Kidney capillary endothelial cell (primary cell): Measurements from ENCODE around the gene MUC3A.

Experiments
- DNase-seq: peaks from one replicate; pipeline ENCODE4 v3.0.0-alpha.2; 2018; ENCODE audit warnings: low spot score

Gene MUC3A

DNA sequence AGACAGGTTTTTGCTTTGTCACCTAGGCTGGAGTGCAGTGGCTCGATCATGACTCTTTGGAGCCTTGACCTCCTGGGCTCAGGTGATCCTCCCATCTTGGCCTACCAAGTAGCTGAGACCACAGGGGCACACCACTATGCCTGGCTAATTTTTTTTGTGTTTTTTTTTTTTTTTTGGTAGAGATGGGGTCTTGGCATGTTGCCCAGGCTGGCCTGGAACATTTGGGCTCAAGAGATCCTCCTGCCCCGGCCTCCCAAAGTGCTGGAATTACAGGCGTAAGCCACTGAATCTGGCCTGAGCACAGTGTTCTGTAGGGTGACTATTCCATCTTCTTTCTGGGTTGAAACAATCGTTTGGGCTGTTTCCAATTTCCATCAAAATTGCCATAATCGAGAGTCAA is 1.5 kb upstream of the MUC3A start:
- no peak for DNase-seq

DNA sequence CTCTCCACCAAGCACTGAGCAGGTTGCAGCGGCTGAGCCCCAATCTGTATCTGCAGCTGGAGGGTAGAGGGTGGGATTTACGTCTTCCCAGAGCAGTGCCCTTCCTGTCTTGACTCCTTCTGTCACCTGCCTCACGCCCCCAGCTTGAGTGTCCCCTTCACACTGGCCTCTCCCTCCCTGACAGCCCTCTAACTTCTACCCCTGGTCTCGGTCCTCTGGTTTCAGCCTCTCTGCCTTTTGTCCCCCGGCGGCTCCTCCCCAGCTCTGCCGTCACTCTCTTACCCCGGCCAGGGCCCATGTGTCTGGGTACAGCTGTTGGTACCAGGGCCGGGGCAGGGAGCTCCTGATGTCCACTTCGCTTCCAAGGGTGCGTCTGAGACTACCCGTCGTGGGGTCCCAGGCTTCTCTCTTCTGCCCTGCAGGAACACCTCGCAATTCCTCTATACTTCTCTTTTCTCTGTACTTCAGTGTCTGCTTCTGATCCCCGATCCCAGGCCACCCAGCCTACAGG is 654 bp downstream of the MUC3A start:
- DNase-seq, result no peak

DNA sequence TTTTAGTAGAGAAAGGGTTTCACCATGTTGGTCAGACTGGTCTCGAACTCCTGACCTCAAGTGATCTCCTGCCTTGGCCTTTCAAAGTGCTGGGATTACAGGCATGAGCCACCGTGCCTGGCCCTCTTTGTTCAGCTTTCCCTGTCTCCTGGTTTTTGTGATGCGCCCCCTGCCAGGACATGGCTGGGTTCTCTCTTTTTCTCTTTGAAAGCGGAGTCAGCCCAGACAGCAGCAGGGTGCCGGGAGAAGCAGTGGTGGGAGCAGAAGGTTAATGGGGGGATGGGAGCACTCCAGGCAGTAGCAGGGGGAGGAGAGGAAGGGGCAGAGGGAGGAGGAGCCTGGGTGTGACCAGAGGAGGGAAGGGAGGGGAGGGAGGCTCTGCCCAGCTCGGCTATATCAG is 1.8 kb downstream of the MUC3A start:
- DNase-seq, result no peak

DNA sequence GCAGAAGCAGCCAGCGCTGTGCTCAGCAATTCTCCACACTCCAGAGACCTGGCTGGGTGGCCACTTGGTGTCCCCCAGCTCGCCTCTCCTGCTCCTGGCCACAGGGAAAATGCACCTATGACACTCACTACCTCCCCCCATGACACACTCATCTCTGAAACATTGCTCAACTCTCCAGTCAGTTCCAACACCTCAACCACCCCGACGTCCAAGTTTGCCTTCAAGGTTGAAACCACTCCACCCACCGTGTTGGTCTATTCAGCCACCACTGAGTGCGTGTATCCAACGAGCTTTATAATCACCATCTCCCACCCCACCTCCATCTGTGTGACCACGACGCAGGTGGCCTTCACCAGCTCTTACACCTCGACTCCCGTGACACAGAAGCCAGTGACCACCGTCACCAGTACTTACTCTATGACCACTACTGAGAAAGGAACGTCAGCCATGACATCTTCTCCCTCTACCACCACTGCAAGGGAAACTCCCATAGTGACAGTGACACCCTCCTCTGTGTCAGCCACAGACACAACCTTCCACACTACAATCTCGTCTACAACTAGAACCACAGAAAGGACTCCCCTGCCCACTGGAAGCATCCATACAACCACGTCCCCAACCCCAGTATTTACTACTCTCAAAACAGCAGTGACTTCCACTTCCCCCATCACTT is 2.7 kb downstream of the MUC3A start:
- no peak for DNase-seq

DNA sequence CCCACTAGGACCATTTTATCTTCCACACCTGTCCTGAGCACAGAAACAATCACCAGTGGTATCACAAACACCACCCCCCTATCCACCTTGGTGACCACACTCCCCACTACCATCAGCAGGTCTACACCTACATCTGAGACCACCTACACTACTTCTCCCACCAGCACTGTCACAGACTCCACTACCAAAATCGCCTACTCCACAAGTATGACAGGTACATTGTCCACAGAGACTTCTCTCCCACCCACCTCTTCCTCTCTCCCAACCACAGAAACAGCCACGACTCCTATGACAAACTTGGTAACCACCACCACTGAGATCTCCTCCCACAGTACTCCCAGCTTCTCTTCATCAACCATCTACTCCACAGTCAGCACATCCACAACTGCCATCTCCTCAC is 3.3 kb downstream of the MUC3A start:
- no peak for DNase-seq

DNA sequence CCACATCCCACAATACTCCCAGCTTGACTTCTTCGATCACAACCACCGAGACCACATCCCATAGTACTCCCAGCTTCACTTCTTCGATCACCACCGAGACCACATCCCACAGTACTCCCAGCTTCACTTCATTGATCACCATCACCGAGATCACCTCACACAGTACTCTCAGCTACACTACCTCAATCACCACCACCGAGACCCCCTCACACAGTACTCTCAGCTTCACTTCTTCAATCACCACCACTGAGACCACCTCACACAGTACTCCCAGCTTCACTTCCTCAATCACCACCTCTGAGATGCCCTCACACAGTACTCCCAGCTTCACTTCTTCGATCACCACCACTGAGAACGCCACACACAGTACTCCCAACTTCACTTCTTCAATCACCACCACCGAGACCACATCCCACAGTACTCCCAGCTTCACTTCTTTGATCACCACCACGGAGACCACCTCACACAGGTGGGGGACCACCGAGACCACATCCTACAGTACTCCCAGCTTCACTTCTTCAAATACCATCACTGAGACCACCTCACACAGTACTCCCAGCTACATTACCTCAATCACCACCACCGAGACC is 8.6 kb downstream of the MUC3A start:
- DNase-seq, result no peak

DNA sequence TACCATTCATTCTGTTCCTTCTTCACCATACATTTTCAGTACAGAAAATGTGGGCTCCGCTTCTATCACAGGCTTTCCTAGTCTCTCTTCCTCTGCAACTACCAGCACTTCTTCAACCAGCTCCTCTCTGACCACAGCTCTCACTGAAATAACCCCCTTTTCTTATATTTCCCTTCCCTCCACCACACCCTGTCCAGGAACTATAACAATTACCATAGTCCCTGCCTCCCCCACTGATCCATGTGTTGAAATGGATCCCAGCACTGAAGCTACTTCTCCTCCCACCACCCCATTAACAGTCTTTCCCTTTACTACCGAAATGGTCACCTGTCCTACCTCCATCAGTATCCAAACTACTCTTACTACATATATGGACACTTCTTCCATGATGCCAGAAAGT is 10.6 kb downstream of the MUC3A start:
- no peak for DNase-seq

DNA sequence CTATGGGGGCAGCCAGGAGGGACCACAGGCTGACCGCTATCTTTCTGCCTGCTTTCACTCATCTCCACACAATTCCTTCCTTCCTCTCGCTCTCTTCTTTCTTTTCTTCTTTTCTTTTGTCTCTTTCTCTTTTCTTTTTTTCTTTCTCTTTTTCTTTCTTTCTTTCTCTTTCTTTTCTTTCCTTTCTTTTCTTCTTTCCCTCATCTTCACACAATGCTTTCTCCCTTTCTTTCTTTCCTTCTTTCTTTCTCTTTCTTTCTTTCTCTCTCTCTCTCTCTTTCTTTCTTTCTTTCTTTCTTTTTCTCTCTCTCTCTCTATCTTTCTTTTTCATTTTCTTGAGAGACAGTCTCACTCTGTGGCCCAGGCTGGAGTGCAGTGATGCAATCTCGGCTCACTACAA is 13.2 kb downstream of the MUC3A start:
- DNase-seq, result no peak

DNA sequence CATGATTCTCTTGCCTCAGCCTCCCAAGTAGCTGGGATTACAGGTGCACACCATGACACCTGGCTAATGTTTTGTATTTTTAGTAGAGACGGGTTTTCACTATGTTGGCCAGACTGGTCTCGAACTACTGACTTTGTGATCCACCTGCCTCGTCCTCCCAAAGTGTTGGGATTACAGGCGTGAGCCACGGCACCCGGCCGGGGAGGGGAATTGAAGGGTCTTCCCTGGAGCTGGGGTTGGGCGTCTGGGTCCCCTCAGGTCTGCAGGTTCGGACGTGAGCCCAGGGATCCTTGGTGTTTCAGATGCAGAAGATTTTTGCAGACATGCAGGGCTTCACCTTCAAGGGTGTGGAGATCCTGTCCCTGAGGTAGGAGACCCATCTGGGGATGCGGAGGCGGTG is 14.1 kb downstream of the MUC3A start:
- DNase-seq, result no peak

DNA sequence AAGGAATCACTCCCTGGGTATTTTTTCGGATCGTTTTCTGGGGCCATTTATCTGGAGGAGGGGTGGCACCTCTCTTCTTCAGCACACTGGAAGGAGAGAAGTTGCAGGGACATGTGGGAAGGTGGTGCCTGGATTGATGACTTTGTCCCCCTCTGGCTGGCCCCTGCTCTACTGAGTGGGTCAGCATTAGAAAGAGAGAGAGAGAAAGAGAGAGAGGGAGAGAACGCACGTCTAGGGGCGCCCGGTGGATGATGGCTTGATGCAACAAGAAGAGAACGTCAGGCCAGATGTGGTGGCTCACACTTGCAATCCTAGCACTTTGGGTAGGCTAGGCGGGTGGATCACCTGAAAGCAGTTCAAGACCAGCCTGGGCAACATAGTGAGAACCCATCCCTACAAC is 14.5 kb downstream of the MUC3A start:
- DNase-seq, result no peak

DNA sequence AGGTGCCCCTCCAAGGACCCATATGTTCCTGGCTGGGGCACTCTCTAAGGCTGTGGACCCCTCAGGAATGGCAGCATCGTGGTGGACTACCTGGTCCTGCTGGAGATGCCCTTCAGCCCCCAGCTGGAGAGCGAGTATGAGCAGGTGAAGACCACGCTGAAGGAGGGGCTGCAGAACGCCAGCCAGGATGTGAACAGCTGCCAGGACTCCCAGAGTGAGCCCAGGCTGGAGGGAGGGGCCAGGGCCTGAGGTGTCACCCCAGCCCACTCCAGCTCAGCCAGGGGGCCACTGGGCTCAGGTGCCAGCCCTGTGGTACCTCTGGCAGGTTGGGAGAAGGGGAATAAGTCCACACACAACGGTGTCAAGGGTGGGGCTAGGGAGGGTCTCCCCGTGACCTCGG is 15.3 kb downstream of the MUC3A start:
- DNase-seq, result no peak

DNA sequence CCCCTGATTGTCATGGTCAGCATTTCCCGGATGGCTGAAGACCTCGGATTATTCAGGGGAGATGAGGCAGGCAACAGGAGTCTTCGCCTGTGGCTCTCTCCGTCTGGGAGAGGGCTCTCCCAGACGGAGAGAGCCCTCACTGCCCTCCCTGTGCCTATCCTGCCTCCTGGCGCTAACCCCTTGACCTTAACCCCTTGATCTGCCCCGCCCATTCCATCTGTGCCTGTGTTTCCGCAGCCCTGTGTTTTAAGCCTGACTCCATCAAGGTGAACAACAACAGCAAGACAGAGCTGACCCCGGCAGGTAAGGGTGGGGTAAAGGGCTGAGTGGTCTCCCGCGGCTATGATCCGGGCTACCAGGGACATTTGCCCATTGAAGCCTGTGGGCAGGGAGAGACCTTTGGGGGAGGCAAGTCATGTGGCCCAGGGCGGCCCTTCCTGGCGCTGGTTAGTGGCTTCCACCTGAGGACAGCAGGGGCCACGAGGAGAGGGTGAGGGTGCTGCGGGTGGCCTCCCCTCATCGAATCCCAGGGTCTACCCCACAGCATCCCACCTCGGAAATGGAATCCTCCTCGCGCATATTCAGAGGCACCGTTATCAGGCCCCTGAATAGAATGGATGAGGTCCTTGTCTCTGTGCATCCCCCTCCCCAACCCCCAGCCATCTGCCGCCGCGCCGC is 15.8 kb downstream of the MUC3A start:
- DNase-seq, result no peak

DNA sequence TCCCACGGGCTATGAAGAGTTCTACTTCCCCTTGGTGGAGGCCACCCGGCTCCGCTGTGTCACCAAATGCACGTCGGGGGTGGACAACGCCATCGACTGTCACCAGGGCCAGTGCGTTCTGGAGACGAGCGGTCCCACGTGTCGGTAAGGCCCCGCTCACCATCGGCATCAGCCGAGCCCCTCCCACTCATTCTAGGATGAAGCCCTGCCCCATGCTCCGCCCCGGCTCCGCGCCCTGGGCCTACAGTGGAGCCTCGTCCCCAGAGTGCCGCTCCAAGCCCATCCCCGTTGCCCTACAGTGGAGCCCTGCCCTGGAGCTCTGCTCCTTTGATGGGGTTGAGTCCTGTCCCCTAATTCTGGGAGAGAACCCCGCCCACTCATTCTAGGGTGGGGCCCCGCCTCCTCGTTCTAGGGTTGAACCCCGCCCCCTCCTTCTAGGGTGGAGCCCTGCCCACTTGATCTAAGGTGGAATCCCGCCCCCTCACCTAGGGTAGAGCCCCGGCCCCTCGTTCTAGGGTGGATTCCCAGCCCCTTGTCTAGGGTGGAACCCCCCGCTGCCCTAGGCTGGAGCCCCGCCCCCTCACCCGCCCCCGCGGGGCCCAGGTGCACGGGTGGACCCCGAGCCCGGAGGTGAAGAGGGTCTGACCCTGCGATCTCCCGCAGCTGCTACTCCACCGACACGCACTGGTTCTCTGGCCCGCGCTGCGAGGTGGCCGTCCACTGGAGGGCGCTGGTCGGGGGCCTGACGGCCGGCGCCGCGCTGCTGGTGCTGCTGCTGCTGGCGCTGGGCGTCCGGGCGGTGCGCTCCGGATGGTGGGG is 16.6 kb downstream of the MUC3A start:
- peak; percentile 79 for DNase-seq

DNA sequence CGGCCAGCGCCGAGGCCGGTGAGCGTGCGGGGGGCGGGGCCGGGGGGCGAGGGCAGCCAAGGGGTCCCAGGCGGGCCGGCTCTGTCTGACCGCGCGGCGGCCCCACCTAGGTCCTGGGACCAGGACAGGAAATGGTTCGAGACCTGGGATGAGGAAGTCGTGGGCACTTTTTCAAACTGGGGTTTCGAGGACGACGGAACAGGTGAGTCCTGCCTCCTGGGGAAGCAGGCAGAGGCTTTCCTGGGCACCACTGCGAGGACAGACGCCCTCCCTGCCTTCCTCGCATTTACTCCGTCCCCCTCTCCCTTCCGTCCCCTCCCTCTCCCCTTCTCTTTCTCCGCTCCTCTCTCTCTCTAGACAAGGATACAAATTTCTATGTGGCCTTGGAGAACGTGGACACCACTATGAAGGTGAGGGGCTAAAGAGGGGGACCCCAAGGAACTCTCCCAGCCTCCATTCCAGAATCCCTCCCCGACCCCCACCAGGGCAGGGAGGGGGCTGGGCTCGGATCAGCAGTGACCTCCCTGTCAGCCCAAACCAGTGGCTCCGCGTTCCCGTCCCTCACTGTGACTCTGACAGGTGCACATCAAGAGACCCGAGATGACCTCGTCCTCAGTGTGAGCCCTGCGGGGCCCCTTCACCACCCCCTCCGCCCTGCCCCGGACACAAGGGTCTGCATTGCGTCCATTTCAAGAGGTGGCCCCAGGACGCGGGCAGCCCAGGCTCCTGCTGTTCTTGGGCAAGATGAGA is 17.4 kb downstream of the MUC3A start:
- DNase-seq, result no peak

DNA sequence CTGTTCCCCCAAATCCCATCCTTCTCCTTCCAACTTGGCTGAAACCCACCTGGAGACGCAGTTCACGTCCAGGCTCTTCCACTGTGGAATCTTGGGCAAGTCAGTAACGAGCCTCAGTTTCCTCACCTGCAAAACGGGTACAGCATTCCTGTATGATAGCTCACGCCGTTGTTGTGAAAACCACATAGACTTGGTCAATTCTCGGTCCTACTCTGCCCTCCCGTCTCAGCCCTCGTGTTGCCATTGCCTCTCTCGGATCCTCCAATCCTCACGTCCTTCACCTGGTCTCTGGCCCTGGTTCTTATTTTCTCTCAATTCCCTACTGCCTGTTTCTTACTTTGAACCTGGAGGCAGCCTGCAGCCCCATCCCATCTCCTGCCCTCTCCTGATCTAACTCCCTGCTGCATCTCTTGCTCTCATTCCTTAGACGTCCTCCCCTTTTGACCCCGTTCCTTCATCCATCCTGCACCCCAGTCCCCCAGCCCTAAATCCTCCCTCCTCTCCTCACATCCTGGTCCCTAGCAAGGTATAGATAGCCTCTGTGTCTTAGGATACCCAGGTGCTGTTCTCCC is 18.0 kb downstream of the MUC3A start:
- no peak for DNase-seq

DNA sequence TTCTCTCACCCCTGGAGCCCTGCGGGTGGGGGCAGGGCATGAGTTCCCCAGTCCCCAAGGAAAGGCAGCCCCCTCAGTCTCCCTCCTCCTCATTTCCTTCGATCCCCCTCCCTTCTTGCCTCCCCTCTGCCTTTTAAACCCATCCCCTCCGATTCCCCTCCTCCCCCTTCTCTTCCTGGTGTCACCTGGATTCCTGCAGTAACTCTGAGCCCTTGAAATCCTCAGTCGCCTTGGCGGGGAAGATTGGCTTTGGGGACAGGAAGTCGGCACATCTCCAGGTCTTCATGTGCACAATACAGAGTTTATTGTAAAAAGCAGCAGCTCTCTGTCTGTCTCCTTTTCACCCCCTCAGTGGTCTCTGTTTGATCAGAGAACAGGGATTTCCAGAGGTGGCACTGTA is 18.7 kb downstream of the MUC3A start:
- DNase-seq, result no peak

DNA sequence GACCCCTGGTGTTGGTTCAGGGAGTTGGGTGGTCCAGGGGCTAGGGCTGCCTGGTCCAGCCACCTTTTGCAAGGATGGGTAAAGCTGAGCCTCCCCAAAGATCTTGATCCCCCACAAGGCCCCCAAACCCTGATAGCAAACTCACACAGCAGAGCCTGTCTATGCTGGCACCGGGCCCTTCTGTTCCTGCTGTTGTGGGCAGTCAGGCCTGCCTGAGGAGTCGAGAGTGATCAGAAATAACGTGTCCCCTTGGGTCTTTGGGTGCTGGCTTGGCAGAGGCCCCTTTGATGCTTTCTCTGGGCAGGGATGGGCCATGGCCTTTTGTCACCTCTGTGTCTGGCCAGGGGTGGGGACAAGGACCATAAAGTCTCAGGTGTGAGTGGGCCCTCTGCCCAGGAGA is 19.3 kb downstream of the MUC3A start:
- DNase-seq, result no peak

DNA sequence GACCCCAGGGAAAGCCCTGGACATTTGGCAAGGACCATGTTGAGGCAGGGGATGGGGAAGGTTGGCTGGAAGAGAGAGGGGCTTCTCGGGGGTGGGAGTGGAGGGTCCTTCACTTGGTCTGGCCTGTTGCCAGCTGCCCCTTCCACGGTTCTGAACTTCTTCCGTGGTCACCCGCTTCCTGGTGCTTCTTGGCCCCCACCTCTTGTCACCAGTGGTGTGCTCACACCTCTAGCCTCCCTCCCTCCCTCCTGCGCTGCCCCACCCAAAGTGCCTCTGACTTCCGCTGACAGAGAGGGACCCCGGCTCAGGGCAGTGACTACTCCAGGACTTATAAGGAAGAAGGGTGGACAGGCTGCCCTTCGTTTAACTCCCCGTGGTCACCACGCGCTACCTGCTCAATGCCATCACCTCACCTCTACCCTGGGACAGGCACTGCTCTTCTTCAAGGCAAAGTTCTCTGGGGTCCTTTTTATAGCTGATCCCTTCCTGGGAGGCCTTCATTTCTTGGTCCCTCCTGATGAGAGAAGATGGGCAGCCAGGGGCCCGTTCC is 19.8 kb downstream of the MUC3A start, which contains the start of gene MUC12:
Gene MUC12 (plus strand): TSS at position 500 of the 550 bp plus-strand sequence. CDS start 58 bp downstream, outside the sequence.
- no peak for DNase-seq

DNA sequence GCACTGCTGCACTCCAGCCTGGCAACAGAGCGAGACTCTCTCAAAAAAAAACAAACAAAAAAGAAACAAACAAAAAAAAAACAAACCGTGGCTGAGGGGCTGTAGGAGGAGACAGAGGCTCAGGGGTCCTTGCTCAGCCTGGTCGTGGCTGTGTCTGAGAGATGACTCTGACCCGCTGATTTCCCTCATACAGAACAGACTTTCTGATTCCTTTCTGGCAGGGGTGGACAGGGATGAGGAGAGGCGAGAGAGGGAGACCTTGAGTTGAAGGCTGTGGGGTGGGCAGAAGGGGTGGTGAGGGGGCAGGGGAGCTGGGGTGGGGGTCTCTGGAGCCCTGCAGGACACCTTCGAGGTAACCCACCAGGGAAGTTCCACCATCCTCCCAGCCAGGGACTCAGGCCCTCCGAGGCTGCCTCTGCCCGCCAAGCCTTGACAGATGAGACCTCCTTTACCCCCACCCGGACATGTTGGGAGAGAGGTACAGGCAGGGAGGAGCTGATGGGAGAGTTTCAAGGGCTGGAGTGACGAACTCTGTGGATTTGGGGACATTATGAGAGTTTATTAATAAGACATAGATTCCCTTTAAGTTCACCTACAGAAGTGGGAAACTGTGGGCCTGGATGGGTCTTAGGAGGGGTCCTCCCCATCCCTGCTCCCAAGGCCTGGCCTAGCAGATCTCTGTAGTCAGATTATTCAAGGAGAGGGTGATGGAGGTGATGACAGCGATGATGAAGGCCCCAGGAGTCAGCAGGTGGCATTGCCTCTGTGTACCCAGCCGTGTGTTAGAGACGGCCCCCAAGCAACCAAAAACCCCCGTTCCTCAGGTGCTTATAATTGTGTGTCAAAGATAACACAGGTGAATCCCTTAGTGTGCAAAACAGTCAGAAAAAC is 22.0 kb downstream of the MUC3A start:
- no peak for DNase-seq

DNA sequence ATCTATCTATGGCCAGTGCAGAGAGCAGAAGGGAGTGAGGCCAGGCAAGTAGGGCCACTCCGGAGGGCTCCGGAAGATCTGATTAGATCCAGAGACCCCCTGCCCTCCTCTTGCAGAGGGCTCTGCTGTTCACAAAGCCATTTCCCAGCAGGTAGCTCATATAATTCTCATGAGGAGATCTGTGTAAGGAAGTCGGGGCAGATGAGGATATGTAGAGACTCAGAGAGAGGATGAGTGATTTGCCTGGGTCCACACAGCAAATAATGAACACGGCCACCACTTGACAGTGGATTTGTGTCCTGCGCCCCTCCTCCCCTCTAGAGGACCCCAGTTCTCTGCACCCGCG is 22.6 kb downstream of the MUC3A start:
- DNase-seq, result no peak
